CD4-positive, alpha-beta T cell treated with Interleukin-21 for 1 hour (primary cell): ENCODE results near the gene LEF1.

Source experiments
- DNase-seq: peaks from one replicate; pipeline ENCODE4 v3.0.0-alpha.2; 2020

Gene LEF1

GRCh38 chr4:108174856-108175255 is 6.1 kb upstream of the LEF1 start:
- no peak for DNase-seq

GRCh38 chr4:108173599-108174057 is 4.9 kb upstream of the LEF1 start:
- no peak for DNase-seq

- DNase-seq, result peak; percentile 66
Measured at GRCh38 chr4:108172753-108173598, 4.2 kb upstream of the LEF1 start.

GRCh38 chr4:108172231-108172752 is 3.6 kb upstream of the LEF1 start:
- DNase-seq, result no peak

GRCh38 chr4:108171339-108172230 is 2.9 kb upstream of the LEF1 start:
- DNase-seq, result peak; percentile 62

GRCh38 chr4:108170631-108171338 is 2.1 kb upstream of the LEF1 start:
- DNase-seq, result no peak

- DNase-seq, result no peak
Measured at GRCh38 chr4:108169664-108170063, 932 bp upstream of the LEF1 start.

GRCh38 chr4:108168160-108168670 is 517 bp downstream of the LEF1 start:
- no peak for DNase-seq

GRCh38 chr4:108166441-108167315 is 2.1 kb downstream of the LEF1 start:
- peak; percentile 57 for DNase-seq

- peak; percentile 56 for DNase-seq
Measured at GRCh38 chr4:108166038-108166437, 2.7 kb downstream of the LEF1 start.

- DNase-seq, result peak; percentile 36
Measured at GRCh38 chr4:108165586-108165985, 3.1 kb downstream of the LEF1 start.

GRCh38 chr4:108163351-108163750 is 5.4 kb downstream of the LEF1 start:
- DNase-seq, result no peak

GRCh38 chr4:108160741-108161352 is 7.9 kb downstream of the LEF1 start:
- peak; percentile 52 for DNase-seq

GRCh38 chr4:108159845-108160244 is 8.9 kb downstream of the LEF1 start:
- no peak for DNase-seq

GRCh38 chr4:108157655-108158054 is 11.1 kb downstream of the LEF1 start:
- no peak for DNase-seq

- no peak for DNase-seq
Measured at GRCh38 chr4:108156391-108156790, 12.3 kb downstream of the LEF1 start.

- peak; percentile 26 for DNase-seq
Measured at GRCh38 chr4:108155373-108155772, 13.4 kb downstream of the LEF1 start.

GRCh38 chr4:108152980-108153379 is 15.8 kb downstream of the LEF1 start:
- no peak for DNase-seq

- no peak for DNase-seq
Measured at GRCh38 chr4:108149588-108150380, 18.9 kb downstream of the LEF1 start.

- DNase-seq, result no peak
Measured at GRCh38 chr4:108148316-108148715, 20.4 kb downstream of the LEF1 start.
